Stromal cell of bone marrow (primary cell): ENCODE measurements around the gene EML6.
A peak's percentile ranks its signal among the peaks of the same experiment; 100 is the strongest.
"Not testable (repeated sequence)": the region's sequence is repeated elsewhere in the genome, so short reads cannot be mapped to it uniquely, and the experiment has no call there.

Source experiments
- DNase-seq: peaks from one replicate; pipeline ENCODE4 v3.0.0-alpha.2; 2012; ENCODE audit warnings: low read depth

The EML6 gene

GRCh38 chr2:54723131-54723995, at the start of gene EML6:
Gene EML6 (plus strand): TSS chr2:54723662. CDS start chr2:54725062, 1,400 bp downstream.
- DNase-seq, result peak; percentile 98

- DNase-seq, result no peak
Measured at GRCh38 chr2:54675281-54675680, 48.2 kb upstream of the EML6 start.

- no peak for DNase-seq
Measured at GRCh38 chr2:54675738-54676137, 47.7 kb upstream of the EML6 start.

- DNase-seq, result peak; percentile 48
Measured at GRCh38 chr2:54676656-54677055, 46.8 kb upstream of the EML6 start.

GRCh38 chr2:54677476-54678265, 45.8 kb upstream of the EML6 start:
- no peak for DNase-seq

- no peak for DNase-seq
Measured at GRCh38 chr2:54678719-54679118, 44.7 kb upstream of the EML6 start.

GRCh38 chr2:54680397-54681041, 42.9 kb upstream of the EML6 start:
- peak; percentile 60 for DNase-seq

- no peak for DNase-seq
Measured at GRCh38 chr2:54681416-54681815, 42.0 kb upstream of the EML6 start.

GRCh38 chr2:54683596-54683995, 39.9 kb upstream of the EML6 start:
- DNase-seq, result no peak

- DNase-seq, result no peak
Measured at GRCh38 chr2:54685263-54685775, 38.1 kb upstream of the EML6 start.

- no peak for DNase-seq
Measured at GRCh38 chr2:54687595-54688152, 35.8 kb upstream of the EML6 start.

- DNase-seq, result no peak
Measured at GRCh38 chr2:54691445-54692135, 31.9 kb upstream of the EML6 start.

GRCh38 chr2:54692556-54692955, 30.9 kb upstream of the EML6 start:
- no peak for DNase-seq

GRCh38 chr2:54695378-54695777, 28.1 kb upstream of the EML6 start:
- DNase-seq, result no peak

- DNase-seq, result no peak
Measured at GRCh38 chr2:54697934-54698333, 25.5 kb upstream of the EML6 start.

- not testable (repeated sequence) for DNase-seq
Measured at GRCh38 chr2:54698926-54699325, 24.5 kb upstream of the EML6 start.

GRCh38 chr2:54699665-54700064, 23.8 kb upstream of the EML6 start:
- DNase-seq, result no peak

GRCh38 chr2:54701029-54701428, 22.4 kb upstream of the EML6 start:
- no peak for DNase-seq

GRCh38 chr2:54704238-54704637, 19.2 kb upstream of the EML6 start:
- DNase-seq, result no peak

- DNase-seq, result peak; percentile 62
Measured at GRCh38 chr2:54704688-54705605, 18.5 kb upstream of the EML6 start.
